Naive B cell (primary cell): ENCODE measurements around the gene SCN10A. TPM values are rescaled to one million over a fixed set of nuclear protein-coding genes. Genes with fewer than 3 reads are reported as not detected.

Experiments
- ATAC-seq, 2 donors: fragments of 150-1000 bp; cut with Tn5 transposase; 2 replicates each; pipeline ENCODE4 v1.10.0; 2021; ENCODE audit warnings: low read depth in 2 of 2, mild to moderate bottlenecking in 2 of 2, moderate library complexity in 2 of 2
- DNase-seq: peaks from one replicate; pipeline ENCODE4 v3.0.0; 2022
- H3K27ac Mint-ChIP-seq, 6 donors: one replicate each; pipeline ENCODE4 v1.8.0; 2020 to 2022; ENCODE audit warnings: mild to moderate bottlenecking in 6 of 6, mixed read lengths in 6 of 6, moderate library complexity in 5 of 6, inconsistent platforms in 2 of 6
- H3K27me3 Mint-ChIP-seq, 3 donors: one replicate each; pipeline ENCODE4 v1.8.0; 2021 to 2022; ENCODE audit warnings: mixed read lengths in 3 of 3, mild to moderate bottlenecking in 1 of 3
- H3K36me3 Mint-ChIP-seq, 2 donors: one replicate each; pipeline ENCODE4 v1.8.0; 2020 to 2022; ENCODE audit warnings: mixed read lengths in 2 of 2, inconsistent platforms in 1 of 2, mild to moderate bottlenecking in 1 of 2
- H3K4me1 Mint-ChIP-seq, 3 donors: one replicate each; pipeline ENCODE4 v1.8.0; 2020 to 2022; ENCODE audit warnings: mixed read lengths in 3 of 3, inconsistent platforms in 1 of 3, mild to moderate bottlenecking in 1 of 3, moderate library complexity in 1 of 3
- H3K4me3 Mint-ChIP-seq, 8 donors: one replicate each; pipeline ENCODE4 v1.8.0; 2020 to 2022; ENCODE audit warnings: mild to moderate bottlenecking in 8 of 8, mixed read lengths in 8 of 8, moderate library complexity in 8 of 8, inconsistent platforms in 2 of 8
- H3K9me3 Mint-ChIP-seq, 7 donors: one replicate each; pipeline ENCODE4 v1.8.0; 2020 to 2022; ENCODE audit warnings: mixed read lengths in 7 of 7, mild to moderate bottlenecking in 5 of 7, inconsistent platforms in 2 of 7, moderate library complexity in 1 of 7
- polyA plus RNA-seq, 6 donors: library from polyadenylated mRNA; unstranded; fragments of 300-500 nt; fragmentation: Illumina TruSeq; gene quantifications; one replicate each; pipeline ENCODE4 v1.2.3, GENCODE V29; 2021; ENCODE audit warnings: low read depth in 6 of 6

The SCN10A gene
- polyA plus RNA-seq, 6 donors from 2014 or later, result not detected

- H3K27ac Mint-ChIP-seq, result no peak overlapping the region
- no peak for DNase-seq
- H3K9me3 Mint-ChIP-seq, result peaks cover 0 to 3% (median 0%) of the 10 kb centered on the region in 7 donors
- ATAC-seq, result no peak
- no peaks in the 10 kb centered on the region for H3K4me1 Mint-ChIP-seq
- peaks cover 4 to 17% (median 15%) of the 10 kb centered on the region in 3 donors for H3K27me3 Mint-ChIP-seq
- no peaks in the 10 kb centered on the region for H3K36me3 Mint-ChIP-seq
- no peak overlapping the region for H3K4me3 Mint-ChIP-seq
Measured at GRCh38 chr3:38696034-38696433, 120.0 kb downstream of the SCN10A start.

GRCh38 chr3:38690185-38690584 lies 125.8 kb downstream of the SCN10A start:
- Mint-ChIP-seq H3K36me3 (no peaks in the 10 kb centered on the region), H3K27ac (no peak overlapping the region), H3K27me3 (peaks cover 0 to 12% (median 6%) of the 10 kb centered on the region in 3 donors), H3K4me3 (no peak overlapping the region), H3K9me3 (peaks cover 0 to 6% (median 0%) of the 10 kb centered on the region in 7 donors), H3K4me1 (no peaks in the 10 kb centered on the region)
- no peak for DNase-seq
- ATAC-seq, result no peak

- no peak for ATAC-seq
Measured at GRCh38 chr3:38689774-38690173, 126.2 kb downstream of the SCN10A start.

DNA sequence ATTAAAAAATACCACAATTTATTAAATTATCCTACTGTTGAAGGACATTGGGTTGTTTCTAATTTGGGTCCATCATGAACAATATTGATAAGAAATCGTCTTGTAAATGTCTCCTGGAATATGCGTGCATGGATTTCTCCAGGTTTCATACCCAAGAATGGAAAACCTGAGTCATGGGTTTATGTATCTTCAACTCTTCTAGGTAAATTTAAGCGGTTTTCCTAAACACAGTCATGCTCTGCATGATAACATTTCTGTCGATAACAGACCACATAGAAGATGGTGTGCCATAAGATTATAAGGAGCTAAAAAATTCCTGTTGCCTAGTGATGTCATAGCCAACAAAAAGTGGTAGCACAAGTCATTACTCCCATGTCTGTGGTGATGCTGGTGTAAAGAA lies 126.7 kb downstream of the SCN10A start:
- no peaks in the 10 kb centered on the region for H3K36me3 Mint-ChIP-seq
- no peak overlapping the region for H3K27ac Mint-ChIP-seq
- ATAC-seq, result no peak
- H3K9me3 Mint-ChIP-seq, result peaks cover 0 to 6% (median 0%) of the 10 kb centered on the region in 7 donors
- H3K4me3 Mint-ChIP-seq, result no peak overlapping the region
- H3K27me3 Mint-ChIP-seq, result peaks cover 0 to 7% (median 0%) of the 10 kb centered on the region in 3 donors
- no peak for DNase-seq
- no peaks in the 10 kb centered on the region for H3K4me1 Mint-ChIP-seq

More at GRCh38 chr3:38689774-38690173, 126.2 kb downstream of the SCN10A start:
- Mint-ChIP-seq H3K27me3 (peaks cover 0 to 8% (median 2%) of the 10 kb centered on the region in 3 donors), H3K4me3 (no peak overlapping the region), H3K9me3 (peaks cover 0 to 6% (median 0%) of the 10 kb centered on the region in 7 donors), H3K36me3 (no peaks in the 10 kb centered on the region), H3K4me1 (no peaks in the 10 kb centered on the region), H3K27ac (no peak overlapping the region)
- no peak for DNase-seq

DNA sequence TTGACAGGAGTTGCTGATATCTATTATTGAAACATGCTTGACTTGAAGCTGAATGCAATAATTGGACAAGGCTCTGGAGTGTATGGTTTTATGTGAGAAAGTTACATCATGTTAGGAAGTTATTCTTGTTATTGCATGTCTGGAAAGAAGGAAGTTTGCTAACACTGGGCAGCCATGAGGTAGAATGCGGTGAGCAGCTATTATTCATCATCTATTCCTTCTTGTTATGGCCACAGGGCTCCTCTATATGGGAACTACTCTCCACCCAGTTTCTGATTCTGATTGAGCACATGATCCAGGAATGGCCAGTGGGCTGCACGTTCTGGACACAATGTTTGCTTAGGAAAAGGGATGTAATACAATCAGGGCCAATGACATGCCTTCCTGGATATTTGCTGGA lies 128.7 kb downstream of the SCN10A start:
- DNase-seq (no peak), ATAC-seq (no peak)
- no peaks in the 10 kb centered on the region for H3K4me1 Mint-ChIP-seq
- H3K27ac Mint-ChIP-seq, result no peak overlapping the region
- no peak overlapping the region for H3K4me3 Mint-ChIP-seq
- H3K27me3 Mint-ChIP-seq, result peaks cover 0 to 11% (median 7%) of the 10 kb centered on the region in 3 donors
- H3K36me3 Mint-ChIP-seq, result no peaks in the 10 kb centered on the region
- H3K9me3 Mint-ChIP-seq, result peaks cover 0 to 4% (median 0%) of the 10 kb centered on the region in 7 donors

DNA sequence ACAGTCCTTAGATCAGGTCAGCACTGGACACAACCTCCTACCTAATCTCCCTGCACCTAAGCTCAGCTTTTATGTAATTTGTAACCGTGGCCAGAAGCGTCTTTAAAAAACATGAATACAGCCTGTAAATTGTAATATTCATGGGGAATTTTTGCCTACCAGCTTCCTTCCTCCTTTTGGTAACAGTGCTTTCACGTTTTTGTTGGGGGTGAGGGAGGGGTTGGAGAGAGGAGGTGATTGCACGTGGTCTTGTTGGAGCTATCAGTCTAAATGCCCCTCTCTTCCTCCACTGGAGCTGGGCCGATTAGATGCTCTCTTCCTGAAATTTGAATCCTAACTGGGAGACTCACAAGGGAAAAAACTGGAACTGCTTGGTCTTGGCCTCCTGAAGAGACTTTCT lies 131.5 kb downstream of the SCN10A start:
- H3K36me3 Mint-ChIP-seq, result no peaks in the 10 kb centered on the region
- peaks cover 0 to 4% (median 0%) of the 10 kb centered on the region in 7 donors for H3K9me3 Mint-ChIP-seq
- DNase-seq (no peak), ATAC-seq (no peak)
- H3K27ac Mint-ChIP-seq, result no peak overlapping the region
- H3K27me3 Mint-ChIP-seq, result peaks cover 5 to 26% (median 16%) of the 10 kb centered on the region in 3 donors
- no peak overlapping the region for H3K4me3 Mint-ChIP-seq
- no peaks in the 10 kb centered on the region for H3K4me1 Mint-ChIP-seq

- Mint-ChIP-seq H3K4me1 (no peaks in the 10 kb centered on the region), H3K9me3 (peaks cover 2 to 18% (median 4%) of the 10 kb centered on the region in 7 donors), H3K27ac (no peak overlapping the region), H3K4me3 (no peak overlapping the region), H3K27me3 (peaks cover 24 to 26% (median 24%) of the 10 kb centered on the region in 3 donors), H3K36me3 (no peaks in the 10 kb centered on the region)
- no peak for DNase-seq
- ATAC-seq, result no peak
Measured at GRCh38 chr3:38669668-38670067, 146.3 kb downstream of the SCN10A start.

- ATAC-seq (no peak), DNase-seq (no peak)
- H3K27ac Mint-ChIP-seq, result no peak overlapping the region
- peaks cover 7 to 10% of the 10 kb centered on the region in 2 donors for H3K36me3 Mint-ChIP-seq
- H3K9me3 Mint-ChIP-seq, result peaks cover 18 to 48% (median 28%) of the 10 kb centered on the region in 7 donors
- H3K4me1 Mint-ChIP-seq, result no peaks in the 10 kb centered on the region
- peaks cover 25 to 48% (median 36%) of the 10 kb centered on the region in 3 donors for H3K27me3 Mint-ChIP-seq
- no peak overlapping the region for H3K4me3 Mint-ChIP-seq
Measured at GRCh38 chr3:38662544-38662943, 153.5 kb downstream of the SCN10A start.

DNA sequence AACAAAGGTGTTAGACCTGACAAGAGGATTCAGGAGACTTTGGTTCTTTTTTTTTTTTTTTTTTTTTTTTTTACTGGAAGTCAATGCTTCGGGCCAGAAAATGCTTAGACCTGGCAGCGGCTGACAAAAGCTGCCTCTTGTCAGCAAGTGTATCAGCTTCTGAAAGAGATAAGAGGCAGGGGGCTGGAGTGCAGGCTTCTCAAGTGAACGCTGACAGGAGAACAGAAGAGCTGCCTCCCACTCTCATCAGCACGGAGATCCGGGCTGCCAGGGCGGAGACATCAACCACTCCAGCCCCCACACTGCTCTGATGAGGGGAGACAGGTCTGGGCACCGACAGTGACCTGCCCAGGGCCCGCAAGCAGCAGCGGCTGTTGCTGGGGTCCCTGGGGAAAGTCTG lies 157.2 kb downstream of the SCN10A start:
- H3K36me3 Mint-ChIP-seq, result peaks cover 7 to 10% of the 10 kb centered on the region in 2 donors
- ATAC-seq (no peak), DNase-seq (no peak)
- H3K9me3 Mint-ChIP-seq, result peaks cover 14 to 39% (median 22%) of the 10 kb centered on the region in 7 donors
- peaks cover 0 to 3% (median 3%) of the 10 kb centered on the region in 3 donors for H3K4me1 Mint-ChIP-seq
- H3K4me3 Mint-ChIP-seq, result no peak overlapping the region
- peaks cover 30 to 39% (median 32%) of the 10 kb centered on the region in 3 donors for H3K27me3 Mint-ChIP-seq
- H3K27ac Mint-ChIP-seq, result no peak overlapping the region

- Mint-ChIP-seq H3K4me1 (peaks cover 0 to 3% (median 3%) of the 10 kb centered on the region in 3 donors), H3K4me3 (no peak overlapping the region), H3K9me3 (peaks cover 0 to 25% (median 10%) of the 10 kb centered on the region in 7 donors), H3K36me3 (no peaks in the 10 kb centered on the region), H3K27ac (no peak overlapping the region), H3K27me3 (peaks cover 27 to 40% (median 38%) of the 10 kb centered on the region in 3 donors)
- no peak for DNase-seq
- ATAC-seq, result no peak
Measured at GRCh38 chr3:38657369-38657768, 158.6 kb downstream of the SCN10A start.

- ATAC-seq (no peak), DNase-seq (no peak)
- peaks cover 0 to 3% (median 3%) of the 10 kb centered on the region in 3 donors for H3K4me1 Mint-ChIP-seq
- H3K27me3 Mint-ChIP-seq, result peaks cover 30 to 43% (median 42%) of the 10 kb centered on the region in 3 donors
- H3K4me3 Mint-ChIP-seq, result no peak overlapping the region
- H3K27ac Mint-ChIP-seq, result no peak overlapping the region
- H3K36me3 Mint-ChIP-seq, result no peaks in the 10 kb centered on the region
- H3K9me3 Mint-ChIP-seq, result peaks cover 0 to 9% (median 3%) of the 10 kb centered on the region in 7 donors
Measured at GRCh38 chr3:38655708-38656300, 160.2 kb downstream of the SCN10A start.

- no peak for DNase-seq
- H3K27me3 Mint-ChIP-seq, result peaks cover 21 to 42% (median 36%) of the 10 kb centered on the region in 3 donors
- ATAC-seq, result no peak
- H3K9me3 Mint-ChIP-seq, result peaks cover 0 to 6% (median 0%) of the 10 kb centered on the region in 7 donors
- H3K4me3 Mint-ChIP-seq, result no peak overlapping the region
- no peak overlapping the region for H3K27ac Mint-ChIP-seq
- H3K36me3 Mint-ChIP-seq, result no peaks in the 10 kb centered on the region
- peaks cover 0 to 5% (median 3%) of the 10 kb centered on the region in 3 donors for H3K4me1 Mint-ChIP-seq
Measured at GRCh38 chr3:38653685-38654537, 162.1 kb downstream of the SCN10A start.

DNA sequence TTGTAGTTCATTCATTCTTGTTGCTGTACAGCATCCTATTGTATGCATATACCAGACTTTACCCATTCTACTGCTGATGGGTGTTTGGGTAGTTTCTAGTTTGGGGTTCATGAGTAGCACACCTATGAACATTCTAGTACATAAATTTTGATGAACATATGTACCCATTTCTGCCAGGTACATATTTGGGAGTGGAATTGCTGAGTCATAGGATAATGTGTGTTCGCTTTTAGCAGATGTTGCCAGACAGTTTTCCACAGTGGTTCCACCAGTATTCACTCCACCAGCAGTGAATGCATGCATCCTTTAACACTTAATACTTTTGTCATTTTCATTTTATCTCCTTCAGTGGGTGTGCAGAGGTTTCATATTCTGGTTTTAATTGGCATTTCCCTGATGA lies 163.1 kb downstream of the SCN10A start:
- Mint-ChIP-seq H3K9me3 (peaks cover 0 to 6% (median 0%) of the 10 kb centered on the region in 7 donors), H3K27me3 (peaks cover 21 to 36% (median 35%) of the 10 kb centered on the region in 3 donors), H3K36me3 (no peaks in the 10 kb centered on the region), H3K4me1 (peaks cover 0 to 12% (median 11%) of the 10 kb centered on the region in 3 donors), H3K4me3 (no peak overlapping the region), H3K27ac (no peak overlapping the region)
- ATAC-seq, result no peak
- no peak for DNase-seq
